ENCODE data around the gene HTT. TPM values are rescaled to one million over a fixed set of nuclear protein-coding genes. Genes with fewer than 3 reads are reported as not detected.

HTT gene
- total and polyA plus RNA-seq, 9 of the 15 experiments (the other 6 are each of a cell fraction or from before 2014, with no cell fraction given) = 0.66 to 31.6 (median 14.7) TPM

- in situ Hi-C loops (cut with MboI) (no loop called here), intact Hi-C loops (cut with micrococcal nuclease) (loop anchor here (5.0 kb wide), 1 partner anchor 199 kb away; the partner anchor contains the start of gene HGFAC)
- Histone ChIP-seq H2AFZ (ENCODE audit: low read depth, low read length) (no peak overlapping the region), H3K36me3 (ENCODE audit: control insufficient read depth, insufficient read depth, low read length) (peaks cover 8% of the 10 kb centered on the region; the same call in 1 of the 3 replicates), H3K4me1 (replicated peaks in 1 of 2; ENCODE audit: control insufficient read depth in 2 of 2, insufficient read depth in 2 of 2, low read length in 2 of 2) (peaks cover 22 to 63% of the 10 kb centered on the region in 2 experiments; a peak in 4 of 5 replicates), H3K27ac (ENCODE audit: extremely low read depth, low read depth, low read length) (no peak overlapping the region), H4K20me1 (replicated peaks; ENCODE audit: control insufficient read depth, insufficient read depth, low read length) (peaks cover 4% of the 10 kb centered on the region), H3K9me3 (replicated peaks; ENCODE audit: control insufficient read depth, insufficient read depth, low read depth, low read length) (no peaks in the 10 kb centered on the region), H3K4me3 (no peak overlapping the region), H3K27me3 (ENCODE audit: control insufficient read depth in 2 of 2, insufficient read depth in 2 of 2, low read length in 2 of 2) (peaks cover 0 to 4% of the 10 kb centered on the region in 2 experiments; a peak in 1 of 5 replicates), H3K9me1 (ENCODE audit: control insufficient read depth, insufficient read depth, low read length) (no peaks in the 10 kb centered on the region), H3K4me2 (ENCODE audit: insufficient read depth, low read length) (no peak overlapping the region), H3K79me2 (ENCODE audit: control insufficient read depth, insufficient read depth, low read length) (no peaks in the 10 kb centered on the region), H3K9ac (ENCODE audit: insufficient read depth in 1 of 2, low read depth in 2 of 2, low read length in 2 of 2) (peak overlapping the region in 1 of 2 experiments; percentile 60; a peak in 2 of 4 replicates)
- ATAC-seq = no peak
- peak in 2 of 4 experiments; percentile 33 for DNase-seq (ENCODE audit: extremely low read depth in 1 of 4, low spot score in 3 of 4)
- WGBS (ENCODE audit: insufficient coverage, low coverage, missing lambda C conversion rate) = 67% methylated on average over 18 of the region's 23 CpGs
- TF ChIP-seq USF1 (CRISPR knock-in tag; IDR thresholded peaks at IDR 0.05) = peak; percentile 64; the same call in 1 of the 2 replicates
- no peak for TF ChIP-seq ZNF197 (CRISPR knock-in tag; IDR thresholded peaks at IDR 0.05; ENCODE audit: low read depth)
- no peak for TF ChIP-seq CBX1 (IDR thresholded peaks at IDR 0.05; ENCODE audit: low read depth)
- TF ChIP-seq ZNF780A (CRISPR knock-in tag; IDR thresholded peaks at IDR 0.05) = no peak
- TF ChIP-seq USF2 (CRISPR knock-in tag; IDR thresholded peaks at IDR 0.05) = peak; percentile 44
- TF ChIP-seq HMBOX1 (IDR thresholded peaks at IDR 0.05) = no peak
- no peak for TF ChIP-seq HNRNPH1 (optimal IDR thresholded peaks at IDR 0.05; ENCODE audit: low read depth, low read length)
- TF ChIP-seq ZNF830 (CRISPR knock-in tag; IDR thresholded peaks at IDR 0.05) = no peak
- peak; percentile 63; the same call in 1 of the 2 replicates for TF ChIP-seq CTBP1 (IDR thresholded peaks at IDR 0.05; ENCODE audit: borderline replicate concordance)
- TF ChIP-seq REST (IDR thresholded peaks at IDR 0.05; ENCODE audit: borderline replicate concordance) = peak; percentile 50
- TF ChIP-seq REST (CRISPR knock-in tag; IDR thresholded peaks at IDR 0.05; ENCODE audit: low read depth) = no peak
- no peak for TF ChIP-seq KAT8 (IDR thresholded peaks at IDR 0.05; ENCODE audit: low read depth)
- FAIRE-seq = no peak
- POLR2A ChIA-PET = interaction anchor here (0.6 to 1.5 kb wide), 6 partner anchors 15 to 198 kb away, joined by 3 to 5 read pairs (median 3); partner anchors contain the start of gene HGFAC
- CTCF ChIA-PET (ENCODE audit: low intra/inter-chr PET ratio) = no interaction called here
- BruUV-seq (replicated peaks) = no TSS peak
Measured at GRCh38 chr4:3243136-3243780, 168.8 kb downstream of the HTT start.
